Left cardiac atrium (tissue), 4 donors: Measurements from ENCODE around the gene FRMPD4. TPM values are rescaled to one million over a fixed set of nuclear protein-coding genes. Genes with fewer than 3 reads are reported as not detected.

Source experiments
- ATAC-seq, 2 donors: fragments of 200-7000 bp; cut with Tn5 transposase; one replicate each; pipeline ENCODE4 v1.9.1; 2020; ENCODE audit warnings: mild to moderate bottlenecking in 2 of 2, moderate library complexity in 2 of 2
- DNase-seq: peaks from one replicate; pipeline ENCODE4 v3.0.0-alpha.2; 2020
- intact Hi-C, 2 donors: fragments of 100-400 bp; cut with DNase I; formaldehyde crosslinking; loops; one replicate each; pipeline versions ENCODE4 v1.14.1 to v1.15.1; 2022 to 2023
- total RNA-seq, 2 donors: library from RNA; stranded (reverse); fragmentation: NEBNext Ultra II Directional; extraction: Animal tissue kit (Norgen Biotek cat#: 25700); gene quantifications; one replicate each; pipeline ENCODE4 v1.2.1, GENCODE V29; 2021
- donor health status: DM: no; HTN: yes; CAD: no.
- donor health status: DM: no; HTN: yes; CAD: no; lungs with severe emphysema.
- donor health status: DM: yes; HTN: yes; CAD: no.
- donor health status: Dilated cardiomyopathy.

Gene FRMPD4
- total RNA-seq, 2 donors from 2014 or later = 0.52 to 0.77 TPM

DNA sequence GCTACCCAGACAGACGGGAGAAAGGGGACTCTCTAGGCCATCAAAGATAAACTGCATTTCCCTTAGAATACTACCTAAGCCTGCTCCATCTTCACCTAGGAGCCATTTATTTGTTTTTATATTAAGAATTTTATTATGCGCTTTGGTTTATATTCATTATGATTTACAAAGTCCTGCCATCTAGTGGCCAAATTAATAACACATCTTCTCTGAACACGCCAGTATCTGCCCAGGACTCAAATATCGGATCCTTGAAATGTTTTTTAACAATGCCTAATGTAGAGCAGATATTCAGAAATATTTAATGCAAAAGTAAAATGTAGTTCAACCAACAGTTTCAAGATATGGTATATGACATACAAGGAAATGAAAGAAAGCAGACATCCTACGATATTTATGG, 632.2 kb downstream of the FRMPD4 start:
- DNase-seq (no peak), ATAC-seq (no peak)
- intact Hi-C loops = no loop called here

DNA sequence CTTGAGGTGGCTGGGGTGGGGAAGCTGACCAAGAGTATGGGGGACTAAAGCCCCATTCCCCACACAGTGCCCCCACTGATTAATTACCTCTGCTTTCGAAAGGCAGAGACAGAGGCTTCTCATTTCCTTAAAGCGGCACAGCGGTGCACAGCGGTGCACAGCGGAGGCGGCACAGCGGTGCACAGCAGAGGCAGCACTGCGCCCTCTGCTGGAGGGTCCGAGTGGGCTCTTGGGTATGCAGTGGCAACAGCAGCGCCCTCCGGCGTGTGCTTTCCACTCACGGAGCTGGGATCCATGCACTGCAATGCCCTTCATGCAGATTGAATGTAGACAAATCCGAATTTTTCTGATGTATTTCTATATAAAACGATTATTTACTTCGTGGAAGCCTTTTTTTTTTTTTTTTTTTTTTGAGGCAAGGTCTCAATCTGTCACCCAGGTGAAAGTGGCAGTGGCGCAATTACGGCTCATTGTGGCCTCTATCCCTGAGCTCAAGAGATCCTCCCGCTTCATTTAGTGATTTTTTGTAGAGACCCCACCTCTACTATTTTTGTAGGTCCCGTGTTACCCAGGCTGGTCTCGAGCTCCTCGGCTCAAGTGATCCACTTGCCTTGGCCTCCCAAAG, 633.3 kb downstream of the FRMPD4 start:
- intact Hi-C loops = no loop called here
- peak; percentile 76 to 81 for ATAC-seq
- peak; percentile 54 for DNase-seq
